Mucosa of descending colon (tissue), 3 donors: ENCODE results near the gene ADCK2. TPM values are rescaled to one million over a fixed set of nuclear protein-coding genes. Genes with fewer than 3 reads are reported as not detected.
"Not testable (repeated sequence)": the region's sequence is repeated elsewhere in the genome, so short reads cannot be mapped to it uniquely, and the experiment has no call there.

Source experiments
- ATAC-seq: fragments of 200-7000 bp; cut with Tn5 transposase; one replicate; pipeline ENCODE4 v1.9.1; 2020; ENCODE audit warnings: mild to moderate bottlenecking, moderate library complexity
- DNase-seq, 3 donors: peaks; one replicate each; pipeline ENCODE4 v3.0.0-alpha.2; 2020
- H3K36me3 ChIP-seq: fragments of 200-600 bp; one replicate; pipeline ENCODE4 v1.8.0; 2021; ENCODE audit warnings: low read depth, mild to moderate bottlenecking
- H3K4me1 ChIP-seq: fragments of 200-600 bp; one replicate; pipeline ENCODE4 v1.8.0; 2021; ENCODE audit warnings: low read depth, mild to moderate bottlenecking
- H3K4me3 ChIP-seq: fragments of 200-600 bp; one replicate; pipeline ENCODE4 v1.8.0; 2021; ENCODE audit warnings: mild to moderate bottlenecking
- H3K9me3 ChIP-seq: fragments of 200-600 bp; one replicate; pipeline ENCODE4 v1.8.0; 2021; ENCODE audit warnings: mild to moderate bottlenecking
- CTCF ChIP-seq: fragments of 200-600 bp; IDR thresholded peaks from one replicate; pipeline ENCODE4 v1.8.0; 2022; ENCODE audit warnings: antibody characterized with exemption, mild to moderate bottlenecking
- intact Hi-C, 2 donors: fragments of 100-400 bp; cut with DNase I in 1 of 2; cut with micrococcal nuclease in 1 of 2; formaldehyde crosslinking; loops; one replicate each; pipeline versions ENCODE4 v1.11.0 to v1.11.1; 2022; cut with DNase I, micrococcal nuclease
- total RNA-seq, 3 donors: library from RNA; stranded (reverse); fragmentation: NEBNext Ultra II Directional in 2 of 3; extraction: Animal tissue kit (Norgen Biotek cat#: 25700) in 2 of 3; gene quantifications; one replicate each; pipeline versions ENCODE4 v1.2.1 to v1.2.4, GENCODE V29; 2021 to 2023
- donor health status: DM: no; HTN: no; CAD: no; lungs with moderate emphysema.
- donor health status: DM: no; HTN: no; CAD: no.
- donor health status: DM: no; HTN: yes; CAD: no.

Gene ADCK2
- total RNA-seq, 3 donors from 2014 or later: 23.2 to 29.4 (median 27.6) TPM

GRCh38 chr7:140697447-140698143 lies 24.9 kb downstream of the ADCK2 start:
- TF ChIP-seq CTCF: no peak
- intact Hi-C loops: no loop called here
- Histone ChIP-seq H3K36me3 (no peaks in the 10 kb centered on the region), H3K9me3 (no peaks in the 10 kb centered on the region), H3K4me1 (peaks cover 20% of the 10 kb centered on the region), H3K4me3 (peak overlapping the region; percentile 68)
- DNase-seq: no peak
- ATAC-seq: no peak

- peaks cover 20% of the 10 kb centered on the region for H3K4me1 ChIP-seq
- H3K4me3 ChIP-seq: no peak overlapping the region
- DNase-seq: no peak
- intact Hi-C loops: no loop called here
- no peaks in the 10 kb centered on the region for H3K9me3 ChIP-seq
- no peak for ATAC-seq
- TF ChIP-seq CTCF: no peak
- H3K36me3 ChIP-seq: no peaks in the 10 kb centered on the region
These were observed 25.7 kb downstream of the ADCK2 start for GRCh38 chr7:140698477-140698876.

GRCh38 chr7:140702774-140703173 lies 30.0 kb downstream of the ADCK2 start:
- ATAC-seq: no peak
- peaks cover 9% of the 10 kb centered on the region for H3K4me1 ChIP-seq
- no peak overlapping the region for H3K4me3 ChIP-seq
- DNase-seq: no peak
- no peaks in the 10 kb centered on the region for H3K9me3 ChIP-seq
- intact Hi-C loops: no loop called here
- TF ChIP-seq CTCF: no peak
- no peaks in the 10 kb centered on the region for H3K36me3 ChIP-seq

GRCh38 chr7:140704205-140704604 lies 31.5 kb downstream of the ADCK2 start:
- no peak for ATAC-seq
- H3K4me1 ChIP-seq: no peaks in the 10 kb centered on the region

GRCh38 chr7:140707132-140707531 lies 34.4 kb downstream of the ADCK2 start:
- Histone ChIP-seq H3K36me3 (no peaks in the 10 kb centered on the region), H3K4me3 (no peak overlapping the region), H3K4me1 (no peaks in the 10 kb centered on the region), H3K9me3 (no peaks in the 10 kb centered on the region)
- DNase-seq (no peak), ATAC-seq (no peak)
- TF ChIP-seq CTCF: no peak
- intact Hi-C loops: no loop called here

More at GRCh38 chr7:140704205-140704604, 31.5 kb downstream of the ADCK2 start:
- DNase-seq: no peak
- intact Hi-C loops: no loop called here
- TF ChIP-seq CTCF: no peak
- Histone ChIP-seq H3K4me3 (no peak overlapping the region), H3K36me3 (no peaks in the 10 kb centered on the region), H3K9me3 (no peaks in the 10 kb centered on the region)

- H3K36me3 ChIP-seq, DNase-seq, H3K4me3 ChIP-seq, H3K4me1 ChIP-seq, ATAC-seq, intact Hi-C loops, H3K9me3 ChIP-seq: not testable (repeated sequence)
These were observed 36.0 kb downstream of the ADCK2 start for GRCh38 chr7:140708764-140709163.

- ATAC-seq, H3K36me3 ChIP-seq, H3K4me3 ChIP-seq, DNase-seq, H3K4me1 ChIP-seq, H3K9me3 ChIP-seq, intact Hi-C loops: not testable (repeated sequence)
These were observed 39.6 kb downstream of the ADCK2 start for GRCh38 chr7:140712392-140712791.
